Lung (tissue), 12 donors: ENCODE results near the gene TIGD2. TPM values are rescaled to one million over a fixed set of nuclear protein-coding genes. Genes with fewer than 3 reads are reported as not detected.

Experiments used
- ATAC-seq: fragments of 200-7000 bp; cut with Tn5 transposase; one replicate; pipeline ENCODE4 v1.9.1; 2020; ENCODE audit warnings: moderate number of reproducible peaks; ENCODE audit not compliant: insufficient read depth, low FRiP score
- DNase-seq, 3 donors: peaks; one replicate each; pipeline ENCODE4 v3.0.0-alpha.2; 2013 to 2017
- H3K27ac ChIP-seq, 2 donors: one replicate each; pipeline ENCODE4 v1.5.1; 2013; ENCODE audit warnings: mild to moderate bottlenecking in 2 of 2, moderate library complexity in 2 of 2, control low read depth in 1 of 2, inconsistent platforms in 1 of 2, low read depth in 1 of 2, low read length in 1 of 2
- H3K27me3 ChIP-seq, 3 donors: one replicate each; pipeline ENCODE4 v1.5.1; 2013; ENCODE audit warnings: low read length in 2 of 3; ENCODE audit not compliant: control insufficient read depth in 3 of 3, insufficient read depth in 3 of 3
- H3K36me3 ChIP-seq, 4 donors: one replicate each; pipeline ENCODE4 v1.5.1; 2013; ENCODE audit warnings: low read length in 4 of 4, mild to moderate bottlenecking in 1 of 4, moderate library complexity in 1 of 4; ENCODE audit not compliant: control insufficient read depth in 4 of 4, insufficient read depth in 4 of 4
- H3K4me1 ChIP-seq, 5 donors: one replicate each; pipeline ENCODE4 v1.5.1; 2013; ENCODE audit warnings: low read length in 5 of 5, mild to moderate bottlenecking in 2 of 5, moderate library complexity in 1 of 5; ENCODE audit not compliant: control insufficient read depth in 5 of 5, insufficient read depth in 5 of 5
- H3K4me3 ChIP-seq: one replicate; pipeline ENCODE4 v1.5.1; 2013; ENCODE audit warnings: mild to moderate bottlenecking, control low read depth, moderate library complexity
- H3K9ac ChIP-seq, 2 donors: one replicate each; pipeline ENCODE4 v1.5.1; 2013; ENCODE audit warnings: low read length in 2 of 2, control low read depth in 1 of 2; ENCODE audit not compliant: insufficient read depth in 1 of 2
- H3K9me3 ChIP-seq, 4 donors: one replicate each; pipeline ENCODE4 v1.5.1; 2013; ENCODE audit warnings: low read length in 3 of 4, mild to moderate bottlenecking in 1 of 4, moderate library complexity in 1 of 4; ENCODE audit not compliant: control insufficient read depth in 4 of 4, insufficient read depth in 3 of 4
- WGBS, 2 donors: extraction: QIAGEN DNeasy Blood & Tissue Kit; methylation state at CpG; one replicate each; pipeline ENCODE4 v1.1.7; 2013; 5-methylcytosine and 5-hydroxymethylcytosine counted together
- polyA plus RNA-seq, 2 donors: library from polyadenylated mRNA; stranded (reverse); fragments of 200-250 nt; gene quantifications; one replicate each; pipeline ENCODE4 v1.2.1, GENCODE V29; 2013
- total RNA-seq, 2 donors: library from RNA; depleted of rRNA in 1 of 2; stranded (reverse); fragments of >200 nt in 1 of 2; gene quantifications; one replicate each; pipeline ENCODE4 v1.2.1, GENCODE V29; 2014 to 2021
- TF ChIP-seq, protein P1 (sequence below): IDR thresholded peaks from 2 replicates; pipeline ENCODE4 v1.5.1; 2012; ENCODE audit warnings: mild to moderate bottlenecking; ENCODE audit errors: control extremely low read depth, extremely low read depth
- donor health status: control.
- donor health status: control.
- donor health status: Bipolar disorder and iron deficiency.
- donor health status: healthy.
- donor health status: DM: yes; HTN: yes; CAD: no.

Gene TIGD2
- total and polyA plus RNA-seq, 4 donors, result 2.5 to 8.3 (median 4.4) TPM

DNA sequence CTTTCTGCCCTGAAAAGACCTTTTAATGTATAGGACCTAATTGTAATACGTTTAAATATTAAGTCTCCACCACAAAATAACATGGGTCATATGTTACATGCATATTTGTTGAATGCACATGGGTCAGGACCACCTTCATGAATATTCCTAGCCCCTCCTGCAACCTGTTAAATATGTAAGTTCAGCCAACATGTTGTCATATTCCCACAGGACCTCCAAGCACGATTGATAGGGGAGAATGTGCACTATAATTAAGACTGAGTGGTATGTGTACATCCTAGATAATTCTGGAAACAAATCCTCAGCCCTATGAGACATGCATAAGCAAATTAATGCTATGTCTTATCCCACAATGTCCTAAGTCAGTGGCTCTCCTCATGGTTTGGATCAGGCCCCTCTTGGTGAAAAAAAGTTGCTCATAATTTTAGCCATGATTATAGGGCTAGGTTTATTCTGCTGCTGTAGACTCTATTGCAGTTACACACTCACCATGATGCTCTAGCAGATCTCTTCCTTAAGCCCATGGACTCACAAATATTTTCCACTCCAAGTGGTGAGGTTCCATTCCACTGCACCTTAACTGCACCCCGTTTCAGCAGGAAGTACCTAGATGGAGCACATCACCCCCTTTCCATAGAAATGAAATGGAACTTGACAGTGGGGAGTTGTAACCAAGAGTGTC, 10.2 kb downstream of the TIGD2 start:
- TF ChIP-seq, protein P1, sequence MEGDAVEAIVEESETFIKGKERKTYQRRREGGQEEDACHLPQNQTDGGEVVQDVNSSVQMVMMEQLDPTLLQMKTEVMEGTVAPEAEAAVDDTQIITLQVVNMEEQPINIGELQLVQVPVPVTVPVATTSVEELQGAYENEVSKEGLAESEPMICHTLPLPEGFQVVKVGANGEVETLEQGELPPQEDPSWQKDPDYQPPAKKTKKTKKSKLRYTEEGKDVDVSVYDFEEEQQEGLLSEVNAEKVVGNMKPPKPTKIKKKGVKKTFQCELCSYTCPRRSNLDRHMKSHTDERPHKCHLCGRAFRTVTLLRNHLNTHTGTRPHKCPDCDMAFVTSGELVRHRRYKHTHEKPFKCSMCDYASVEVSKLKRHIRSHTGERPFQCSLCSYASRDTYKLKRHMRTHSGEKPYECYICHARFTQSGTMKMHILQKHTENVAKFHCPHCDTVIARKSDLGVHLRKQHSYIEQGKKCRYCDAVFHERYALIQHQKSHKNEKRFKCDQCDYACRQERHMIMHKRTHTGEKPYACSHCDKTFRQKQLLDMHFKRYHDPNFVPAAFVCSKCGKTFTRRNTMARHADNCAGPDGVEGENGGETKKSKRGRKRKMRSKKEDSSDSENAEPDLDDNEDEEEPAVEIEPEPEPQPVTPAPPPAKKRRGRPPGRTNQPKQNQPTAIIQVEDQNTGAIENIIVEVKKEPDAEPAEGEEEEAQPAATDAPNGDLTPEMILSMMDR, result no peak
- no peak for DNase-seq
- Histone ChIP-seq H3K4me3 (no peak overlapping the region), H3K9me3 (peaks cover 0 to 3% (median 0%) of the 10 kb centered on the region in 4 donors), H3K36me3 (peaks cover 0 to 2% (median 0%) of the 10 kb centered on the region in 4 donors), H3K4me1 (no peaks in the 10 kb centered on the region), H3K9ac (no peak overlapping the region), H3K27me3 (no peaks in the 10 kb centered on the region), H3K27ac (no peak overlapping the region)
- WGBS, 2 donors, result 92 to 93% methylated on average over 3 of the region's 3 CpGs
- no peak for ATAC-seq

DNA sequence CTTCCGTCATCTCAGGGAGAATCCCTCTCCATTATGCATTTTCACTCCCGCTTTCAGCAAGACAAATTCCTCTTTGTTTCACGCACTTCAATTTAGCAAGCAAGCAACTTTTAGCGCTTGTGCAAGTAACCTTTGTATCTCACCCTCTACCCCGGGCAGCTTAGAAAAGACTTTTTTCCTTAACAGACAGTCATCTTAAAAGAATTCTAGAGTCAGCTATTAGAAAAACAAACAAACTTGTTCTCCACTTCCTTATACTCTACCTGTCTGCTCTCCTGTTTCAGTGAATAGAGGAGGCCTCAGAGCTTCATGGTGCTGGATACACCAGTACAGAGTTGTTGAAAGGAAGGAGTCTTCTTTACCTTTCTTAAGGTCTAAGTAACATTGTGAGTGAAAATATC, 12.1 kb downstream of the TIGD2 start:
- no peak overlapping the region for H3K9ac ChIP-seq
- no peak overlapping the region for H3K27ac ChIP-seq
- H3K27me3 ChIP-seq, result no peaks in the 10 kb centered on the region
- H3K4me3 ChIP-seq, result no peak overlapping the region
- H3K36me3 ChIP-seq, result no peaks in the 10 kb centered on the region
- no peaks in the 10 kb centered on the region for H3K4me1 ChIP-seq
- peak in 1 of 3 donors; percentile 9 for DNase-seq
- TF ChIP-seq, protein P1, result no peak
- WGBS, 2 donors, result 77 to 85% methylated on average over 5 of the region's 5 CpGs
- ATAC-seq, result peak; percentile 66
- H3K9me3 ChIP-seq, result peaks cover 0 to 3% (median 0%) of the 10 kb centered on the region in 4 donors

DNA sequence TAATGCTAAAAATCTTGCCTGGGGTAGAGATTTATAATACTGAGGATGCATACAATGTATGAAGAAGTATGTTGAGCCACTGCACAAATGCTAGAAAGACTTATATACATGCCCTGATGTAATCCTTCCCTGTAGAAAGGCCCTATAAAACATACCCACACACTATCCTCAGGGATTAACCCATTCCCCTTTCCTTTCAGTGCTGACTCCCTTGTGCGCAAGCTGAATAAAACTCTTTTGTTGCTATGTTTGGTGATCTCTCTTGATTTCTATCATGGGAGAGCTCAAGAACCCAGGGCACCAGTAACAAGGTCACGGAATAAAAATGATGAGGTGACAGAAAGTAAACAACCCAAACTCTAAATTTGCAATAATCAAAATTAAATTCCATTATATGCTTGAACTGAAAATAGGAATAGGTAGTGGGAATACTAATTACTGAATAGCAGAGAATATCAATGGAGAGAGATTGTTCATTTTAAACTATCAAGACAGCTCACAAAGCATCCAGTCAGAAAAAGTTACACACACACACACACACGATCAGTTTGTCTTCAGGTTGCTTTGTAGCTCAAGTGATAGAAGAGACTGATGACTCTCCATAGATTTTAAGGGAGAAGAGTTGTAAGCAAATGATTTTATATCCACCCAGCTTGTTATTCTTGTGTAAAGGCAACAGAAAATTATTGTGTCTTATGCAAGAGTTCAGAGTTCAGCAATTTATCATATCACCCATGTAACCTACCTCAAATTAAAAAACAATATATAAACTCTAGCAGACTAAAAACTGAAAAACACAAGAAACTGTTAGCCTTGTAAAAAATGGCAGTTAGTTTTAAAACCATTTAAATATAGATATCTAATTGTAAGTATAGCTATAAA, 14.8 kb downstream of the TIGD2 start:
- no peak overlapping the region for H3K27ac ChIP-seq
- H3K27me3 ChIP-seq, result no peaks in the 10 kb centered on the region
- H3K9ac ChIP-seq, result no peak overlapping the region
- TF ChIP-seq, protein P1, result no peak
- H3K36me3 ChIP-seq, result no peaks in the 10 kb centered on the region
- WGBS, 2 donors, result 90 to 93% methylated on average over 3 of the region's 3 CpGs
- H3K4me1 ChIP-seq, result no peaks in the 10 kb centered on the region
- no peak overlapping the region for H3K4me3 ChIP-seq
- ATAC-seq (no peak), DNase-seq (no peak)
- peaks cover 0 to 3% (median 0%) of the 10 kb centered on the region in 4 donors for H3K9me3 ChIP-seq
